ENCODE results near the gene MACROD2.

Gene MACROD2

DNA sequence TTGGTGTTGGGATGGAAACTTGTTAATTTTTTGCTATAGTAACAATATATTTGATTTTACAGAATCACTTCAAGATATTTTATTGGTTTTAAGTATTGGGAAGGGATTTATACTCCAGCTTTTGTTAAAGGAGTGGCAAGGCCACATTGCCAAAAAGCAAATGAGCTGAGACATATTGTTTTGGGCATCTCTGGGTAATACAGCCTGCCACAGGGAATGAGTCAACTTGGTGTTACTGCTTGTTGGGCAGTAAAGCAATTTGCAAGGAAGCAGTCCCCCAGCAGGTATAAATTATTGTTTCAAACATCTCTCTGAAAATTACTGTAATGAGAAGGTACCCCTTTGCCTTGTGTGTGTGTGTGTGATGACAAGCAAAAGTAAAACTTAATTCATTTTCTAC, 1210.4 kb downstream of the MACROD2 start:
- Histone ChIP-seq H3K9me3 (0 out of 2 replicates have a peak, but pooled peaks cover 9% of the 10 kb centered on the region), H3K36me3 (no peaks in the 10 kb centered on the region), H3K27ac (no peak overlapping the region), H4K20me1 (no peaks in the 10 kb centered on the region), H3K4me1 (no peaks in the 10 kb centered on the region), H3K4me2 (no peak overlapping the region), H3K4me3 (no peak overlapping the region), H3K9ac (no peak overlapping the region), H3K27me3 (no peaks in the 10 kb centered on the region)
- TF ChIP-seq Cebpa-rat (IDR thresholded peaks at IDR 0.05), result no peak

DNA sequence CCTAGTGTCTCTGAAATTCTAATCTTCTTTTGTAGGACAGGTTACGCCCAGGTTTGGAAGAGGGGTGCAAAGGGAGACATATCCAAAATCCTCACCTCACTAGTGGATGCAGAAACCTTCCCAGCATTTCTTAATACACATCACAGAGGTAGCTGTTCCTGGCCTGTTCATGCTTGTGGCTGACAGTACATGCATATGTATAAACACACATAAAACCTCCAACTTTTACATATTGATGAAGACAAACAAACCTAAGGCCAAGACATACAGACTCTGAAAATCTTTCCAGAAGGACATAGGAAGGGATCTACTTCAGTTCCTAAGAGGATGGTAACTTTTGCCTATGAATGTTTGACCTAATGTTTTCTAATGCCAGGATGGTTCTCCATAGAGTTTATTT, 1214.2 kb downstream of the MACROD2 start:
- Histone ChIP-seq H3K9ac (no peak overlapping the region), H3K27ac (no peak overlapping the region), H3K4me2 (no peak overlapping the region), H3K36me3 (no peaks in the 10 kb centered on the region), H3K4me1 (no peaks in the 10 kb centered on the region), H3K27me3 (no peaks in the 10 kb centered on the region), H3K9me3 (0 out of 2 replicates have a peak, but pooled peaks cover 16% of the 10 kb centered on the region), H4K20me1 (no peaks in the 10 kb centered on the region), H3K4me3 (no peak overlapping the region)
- no peak for TF ChIP-seq Cebpa-rat (IDR thresholded peaks at IDR 0.05)

DNA sequence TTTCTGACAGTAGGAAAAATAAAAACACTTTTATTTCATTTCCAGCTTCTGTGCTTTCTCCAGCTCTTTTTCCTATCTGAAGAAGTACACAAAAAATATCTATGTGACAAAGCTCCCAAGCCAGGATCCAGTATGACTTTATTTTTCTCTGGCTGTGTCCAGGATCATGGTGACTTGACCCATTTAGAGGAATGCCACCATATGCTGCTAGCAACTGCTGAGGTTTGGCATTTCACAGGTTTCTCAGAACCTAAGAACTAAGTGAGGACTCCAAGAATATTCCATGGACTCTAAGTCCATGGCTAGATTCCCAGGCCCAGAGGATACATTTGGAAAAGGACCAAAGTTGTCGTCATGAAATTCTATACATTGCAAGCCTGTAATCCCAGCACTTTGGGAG, 1218.7 kb downstream of the MACROD2 start:
- no peak overlapping the region for H3K27ac ChIP-seq
- H3K4me3 ChIP-seq, result no peak overlapping the region
- H3K27me3 ChIP-seq, result no peaks in the 10 kb centered on the region
- H3K4me2 ChIP-seq, result no peak overlapping the region
- no peaks in the 10 kb centered on the region for H3K4me1 ChIP-seq
- TF ChIP-seq Cebpa-rat (IDR thresholded peaks at IDR 0.05), result no peak
- H3K9ac ChIP-seq, result no peak overlapping the region
- H4K20me1 ChIP-seq, result no peaks in the 10 kb centered on the region
- no peaks in the 10 kb centered on the region for H3K36me3 ChIP-seq
- 0 out of 2 replicates have a peak, but pooled peaks cover 7% of the 10 kb centered on the region for H3K9me3 ChIP-seq

DNA sequence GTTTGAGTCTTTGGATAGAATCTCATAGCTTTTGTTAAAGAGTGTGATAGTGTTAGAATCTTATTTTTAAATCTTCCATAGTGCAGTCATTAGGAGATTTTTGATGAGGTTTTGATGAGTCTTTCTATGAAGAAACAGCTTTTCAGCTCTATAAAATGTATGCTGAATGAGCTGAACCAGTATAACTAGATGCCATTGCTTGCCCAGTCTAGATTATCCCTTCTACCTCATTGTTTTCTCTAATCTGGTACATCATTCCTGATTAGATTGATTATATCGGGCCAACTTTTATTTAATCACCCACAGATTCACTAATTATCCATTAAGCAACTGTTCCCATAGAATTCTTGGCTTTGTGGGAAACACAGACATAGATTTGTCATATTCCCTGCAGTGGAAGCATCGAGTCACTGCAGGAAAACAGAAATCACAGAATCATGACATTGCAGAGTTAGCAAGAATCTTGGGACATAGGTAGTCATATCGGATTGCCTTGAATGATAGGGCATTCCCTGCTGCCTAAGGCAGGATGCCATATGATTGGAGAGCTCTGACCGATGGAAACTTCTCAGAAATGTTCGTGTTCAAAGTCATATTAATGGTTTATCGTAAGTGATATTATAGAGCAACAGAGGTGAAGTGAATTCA, 1224.8 kb downstream of the MACROD2 start:
- no peaks in the 10 kb centered on the region for H3K36me3 ChIP-seq
- no peak overlapping the region for H3K4me2 ChIP-seq
- no peak overlapping the region for H3K27ac ChIP-seq
- H3K4me3 ChIP-seq, result no peak overlapping the region
- H3K27me3 ChIP-seq, result no peaks in the 10 kb centered on the region
- TF ChIP-seq Cebpa-rat (IDR thresholded peaks at IDR 0.05), result no peak
- H3K9me3 ChIP-seq, result no peaks in the 10 kb centered on the region
- no peaks in the 10 kb centered on the region for H4K20me1 ChIP-seq
- no peak overlapping the region for H3K9ac ChIP-seq
- H3K4me1 ChIP-seq, result no peaks in the 10 kb centered on the region

DNA sequence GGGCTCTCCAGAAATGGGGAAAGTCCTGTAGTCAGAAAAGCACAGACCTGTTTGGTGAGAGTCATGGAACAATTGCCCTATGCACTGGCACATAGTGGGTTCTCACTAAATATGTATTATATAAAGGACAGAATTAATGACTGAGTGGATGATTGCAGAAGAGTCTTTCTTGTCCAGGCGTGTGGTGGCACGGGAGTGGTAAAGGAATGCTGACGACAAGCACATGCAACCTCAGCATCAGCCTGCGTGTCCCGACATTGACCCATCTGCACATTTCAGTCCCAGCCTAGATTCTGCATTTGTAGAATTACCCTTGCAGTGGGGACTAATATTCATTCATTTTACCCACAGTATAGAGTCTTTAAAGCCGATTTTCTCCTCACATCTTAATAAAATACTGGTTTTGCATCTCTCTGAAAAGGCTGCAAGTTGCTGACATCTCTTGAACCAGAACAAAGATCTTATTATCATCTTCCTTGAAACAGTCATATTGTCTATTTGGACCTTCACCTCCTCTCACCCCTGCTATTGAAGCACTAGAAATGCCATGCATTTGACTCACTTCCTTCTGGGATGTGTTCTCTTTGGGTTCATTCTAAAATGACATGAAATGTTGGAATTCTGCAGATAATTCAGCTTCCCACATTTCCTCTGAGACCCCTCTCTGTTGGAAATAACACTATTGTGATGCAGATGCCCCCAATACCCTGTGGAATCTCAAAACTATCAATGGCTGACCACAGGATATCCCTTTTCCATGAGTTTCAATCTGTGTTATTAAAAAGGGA, 1225.7 kb downstream of the MACROD2 start:
- no peaks in the 10 kb centered on the region for H4K20me1 ChIP-seq
- H3K4me2 ChIP-seq, result no peak overlapping the region
- H3K4me1 ChIP-seq, result no peaks in the 10 kb centered on the region
- H3K4me3 ChIP-seq, result no peak overlapping the region
- TF ChIP-seq Cebpa-rat (IDR thresholded peaks at IDR 0.05), result no peak
- H3K36me3 ChIP-seq, result no peaks in the 10 kb centered on the region
- no peak overlapping the region for H3K27ac ChIP-seq
- no peaks in the 10 kb centered on the region for H3K27me3 ChIP-seq
- H3K9ac ChIP-seq, result no peak overlapping the region
- H3K9me3 ChIP-seq, result no peaks in the 10 kb centered on the region

DNA sequence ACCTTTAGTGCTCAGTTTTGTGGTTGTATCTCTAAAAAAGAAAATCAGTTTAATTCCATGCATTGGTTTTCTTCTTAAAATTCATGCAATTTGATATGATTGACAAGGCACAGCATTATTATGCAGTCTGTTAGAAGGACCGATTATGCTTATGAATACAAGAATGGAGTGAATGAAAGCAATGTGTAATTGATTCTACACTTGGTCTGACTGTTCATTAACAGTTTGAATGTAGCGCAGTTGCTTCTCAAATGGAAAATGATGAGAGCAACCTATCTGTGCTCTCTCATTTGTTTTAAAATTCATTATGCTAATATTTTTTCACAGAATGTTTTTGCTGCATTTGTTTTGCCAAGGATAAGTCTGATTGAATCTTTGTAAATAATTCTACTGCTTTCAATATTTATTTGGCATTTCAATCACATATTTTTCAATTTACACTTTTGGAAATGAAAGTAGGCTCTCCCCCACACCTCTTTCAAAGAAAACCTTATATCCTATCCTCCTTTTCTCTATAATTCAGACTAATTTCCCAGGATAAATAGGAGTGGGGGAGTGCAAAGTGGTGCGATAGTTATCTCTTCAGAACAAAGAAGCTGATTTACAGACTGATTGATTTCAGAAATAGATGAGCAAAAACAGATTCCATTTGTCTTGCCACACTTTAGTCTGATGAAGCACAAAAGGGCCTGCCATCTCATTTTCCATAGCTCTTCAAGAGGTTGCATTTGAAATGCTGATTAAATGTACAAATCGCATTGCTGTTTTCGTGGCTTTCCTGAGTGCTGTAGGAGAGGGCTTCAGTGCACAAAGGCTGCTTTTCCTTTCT, 1227.4 kb downstream of the MACROD2 start:
- Histone ChIP-seq H3K9ac (no peak overlapping the region), H3K9me3 (no peaks in the 10 kb centered on the region), H3K4me2 (no peak overlapping the region), H3K27ac (no peak overlapping the region), H3K36me3 (no peaks in the 10 kb centered on the region), H3K27me3 (no peaks in the 10 kb centered on the region), H4K20me1 (no peaks in the 10 kb centered on the region), H3K4me1 (no peaks in the 10 kb centered on the region), H3K4me3 (no peak overlapping the region)
- TF ChIP-seq Cebpa-rat (IDR thresholded peaks at IDR 0.05), result no peak

DNA sequence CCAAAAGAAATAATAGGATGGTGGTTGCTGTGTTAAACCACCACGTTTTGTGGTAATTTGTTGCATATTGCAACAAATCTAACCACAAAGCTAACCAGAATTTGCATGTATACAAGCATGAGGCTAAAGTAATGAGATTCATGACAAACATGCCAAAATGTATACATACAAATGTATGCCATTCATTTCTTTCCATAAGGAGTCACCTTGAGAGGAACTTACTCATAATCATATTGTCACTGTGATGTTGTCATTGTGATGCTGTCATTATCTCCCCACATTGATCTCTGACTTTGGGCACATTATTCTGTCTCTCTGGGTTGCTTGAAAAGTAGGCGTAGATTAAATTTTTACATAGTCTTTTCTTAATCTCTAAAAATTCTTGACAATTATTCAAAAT, 1228.9 kb downstream of the MACROD2 start:
- Histone ChIP-seq H4K20me1 (no peaks in the 10 kb centered on the region), H3K4me3 (no peak overlapping the region), H3K4me2 (no peak overlapping the region), H3K9me3 (no peaks in the 10 kb centered on the region), H3K4me1 (no peaks in the 10 kb centered on the region), H3K27ac (no peak overlapping the region), H3K36me3 (no peaks in the 10 kb centered on the region), H3K27me3 (no peaks in the 10 kb centered on the region), H3K9ac (no peak overlapping the region)
- TF ChIP-seq Cebpa-rat (IDR thresholded peaks at IDR 0.05), result no peak

DNA sequence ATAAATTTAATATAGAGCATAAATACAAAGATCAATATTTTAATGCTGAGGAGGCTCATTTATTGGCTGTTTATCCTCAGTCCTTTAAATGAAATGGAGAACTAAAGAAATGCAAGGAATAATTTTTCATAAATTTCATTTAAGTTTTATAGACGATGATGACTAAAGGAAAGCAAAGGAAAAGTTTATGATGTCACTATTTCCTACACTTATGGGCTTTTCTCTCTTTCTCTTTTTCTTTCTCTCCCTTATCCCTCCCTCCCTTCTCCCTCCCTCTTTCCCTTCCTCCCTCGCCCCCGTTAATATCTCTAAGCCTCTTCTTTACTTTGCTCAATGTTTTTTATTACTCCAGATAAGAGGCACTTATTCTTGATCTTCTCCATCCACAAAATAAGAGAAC, 1231.8 kb downstream of the MACROD2 start:
- no peaks in the 10 kb centered on the region for H3K9me3 ChIP-seq
- no peaks in the 10 kb centered on the region for H3K36me3 ChIP-seq
- H3K27me3 ChIP-seq, result no peaks in the 10 kb centered on the region
- no peaks in the 10 kb centered on the region for H4K20me1 ChIP-seq
- no peak overlapping the region for H3K4me3 ChIP-seq
- H3K9ac ChIP-seq, result no peak overlapping the region
- TF ChIP-seq Cebpa-rat (IDR thresholded peaks at IDR 0.05), result no peak
- no peaks in the 10 kb centered on the region for H3K4me1 ChIP-seq
- H3K4me2 ChIP-seq, result no peak overlapping the region
- no peak overlapping the region for H3K27ac ChIP-seq

DNA sequence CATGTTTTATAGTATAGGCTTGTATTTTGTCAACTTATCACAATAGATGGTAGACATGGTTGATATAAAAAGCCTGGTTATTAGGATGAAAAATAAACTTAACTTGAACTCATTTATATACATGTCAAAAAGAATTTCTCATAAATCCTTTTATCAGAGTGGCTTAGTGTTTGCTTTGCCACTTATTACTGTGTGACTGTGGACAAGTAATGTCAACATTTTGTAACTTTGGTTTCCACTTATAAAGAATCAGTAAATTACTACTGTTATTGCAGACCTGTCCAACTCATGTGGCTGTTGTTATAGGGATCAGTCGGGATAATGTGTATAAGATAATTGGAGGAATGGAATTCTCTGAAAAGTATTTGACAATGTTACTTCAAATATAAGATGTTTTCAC, 1236.9 kb downstream of the MACROD2 start:
- Histone ChIP-seq H3K4me1 (peaks cover 7% of the 10 kb centered on the region; the same call in 1 of the 2 replicates), H3K4me3 (no peak overlapping the region), H3K9me3 (no peaks in the 10 kb centered on the region), H3K27me3 (no peaks in the 10 kb centered on the region), H4K20me1 (no peaks in the 10 kb centered on the region), H3K4me2 (no peak overlapping the region), H3K27ac (no peak overlapping the region), H3K36me3 (no peaks in the 10 kb centered on the region), H3K9ac (no peak overlapping the region)
- TF ChIP-seq Cebpa-rat (IDR thresholded peaks at IDR 0.05), result no peak

Measured in BLaER1 (cell line).